ENCODE results near the gene LBR. TPM values are rescaled to one million over a fixed set of nuclear protein-coding genes. Genes with fewer than 3 reads are reported as not detected.

The LBR gene
- total RNA-seq, 1 experiment from 2014 or later: 60.9 TPM

GRCh38 chr1:225412321-225412720 lies 15.5 kb downstream of the LBR start:
- peaks cover 20 to 56% (median 52%) of the 10 kb centered on the region in 3 experiments; a peak in 6 of 7 replicates for H3K36me3 Mint-ChIP-seq (ENCODE audit: insufficient read depth in 1 of 3, low read depth in 3 of 3)
- no peak for DNase-seq

More at GRCh38 chr1:225412321-225412720, 15.5 kb downstream of the LBR start:
- no peak overlapping the region for H3K4ac ChIP-seq (ENCODE audit: low read depth, low read length)
- no peak overlapping the region for H2BK120ac ChIP-seq (ENCODE audit: low read depth, low read length, poor library complexity, severe bottlenecking)
- H3K4me1 Mint-ChIP-seq: peaks cover 20 to 24% of the 10 kb centered on the region in 2 experiments
- no peaks in the 10 kb centered on the region; the same call in 1 of the 2 replicates for H3K4me1 ChIP-seq (ENCODE audit: insufficient read depth, low read length)
- H3K23ac ChIP-seq (ENCODE audit: insufficient read length, low read depth, low read length): no peak overlapping the region
- H2AFZ ChIP-seq (ENCODE audit: low read length): no peak overlapping the region
- TF ChIP-seq CTCF (conservative IDR thresholded peaks at IDR 0.05): no peak
- no peak overlapping the region for H3K27ac ChIP-seq (ENCODE audit: insufficient read length, low read depth, low read length)
- H4K91ac ChIP-seq (ENCODE audit: insufficient read length, low read depth, low read length): no peak overlapping the region
- H3K23me2 ChIP-seq (ENCODE audit: insufficient read length, low read depth, low read length, poor library complexity, severe bottlenecking): no peaks in the 10 kb centered on the region
- no CpG with 5 or more reads among the region's 10 CpGs for WGBS (ENCODE audit: extremely low coverage, insufficient read length, low lambda C conversion rate)
- H4K5ac ChIP-seq (ENCODE audit: insufficient read length, low read depth, low read length): no peak overlapping the region
- H3K56ac ChIP-seq (ENCODE audit: insufficient read length, low read depth, low read length): no peak overlapping the region
- no peak overlapping the region for H2AK5ac ChIP-seq (ENCODE audit: insufficient read length, low read length)
- H2BK20ac ChIP-seq (ENCODE audit: low read depth, low read length, poor library complexity, severe bottlenecking): no peak overlapping the region
- H3K27me3 ChIP-seq (ENCODE audit: insufficient read depth, low read length): no peaks in the 10 kb centered on the region
- H3K4me2 ChIP-seq (ENCODE audit: insufficient read depth, insufficient read length, low read length): no peak overlapping the region
- 0 out of 2 replicates have a peak, but pooled peaks cover 2% of the 10 kb centered on the region for H3K79me2 ChIP-seq (ENCODE audit: insufficient read depth, low read length)
- no peaks in the 10 kb centered on the region for H3K27me3 Mint-ChIP-seq (ENCODE audit: low read depth)
- H4K20me1 ChIP-seq (ENCODE audit: control insufficient read depth, insufficient read depth, insufficient read length): no peaks in the 10 kb centered on the region
- H3K14ac ChIP-seq (ENCODE audit: insufficient read depth, low read length): no peak overlapping the region
- H2BK15ac ChIP-seq (ENCODE audit: low read depth, low read length): no peak overlapping the region
- H2BK5ac ChIP-seq (ENCODE audit: insufficient read length, low read length): no peak overlapping the region
- H3K9me3 ChIP-seq (ENCODE audit: control insufficient read depth, low read depth, low read length): no peaks in the 10 kb centered on the region
- no peak overlapping the region; a peak in 1 of 7 replicates for H3K27ac Mint-ChIP-seq
- no peak overlapping the region for H3K9ac ChIP-seq (ENCODE audit: extremely low read depth, insufficient read length, low read length)
- H4K8ac ChIP-seq (replicated peaks; ENCODE audit: insufficient read length, low read depth, low read length): no peak overlapping the region
- H3K4me3 Mint-ChIP-seq: no peak overlapping the region
- no peak overlapping the region for H2BK12ac ChIP-seq (ENCODE audit: insufficient read length, low read depth, low read length)
- H3K79me1 ChIP-seq (ENCODE audit: insufficient read depth, low read depth, low read length, poor library complexity, severe bottlenecking): no peaks in the 10 kb centered on the region
- no peak overlapping the region for H3T11ph ChIP-seq (ENCODE audit: low read length)
- no peaks in the 10 kb centered on the region for H3K9me3 Mint-ChIP-seq
- H3K18ac ChIP-seq (ENCODE audit: insufficient read length, low read depth, low read length): no peak overlapping the region
